Right atrium auricular region (tissue), 2 donors: Measurements from ENCODE around the gene SH3YL1. TPM values are rescaled to one million over a fixed set of nuclear protein-coding genes. Genes with fewer than 3 reads are reported as not detected.

Experiments
- DNase-seq: peaks from one replicate; pipeline ENCODE4 v3.0.0-alpha.2; 2019; ENCODE audit warnings: low spot score
- H3K27ac ChIP-seq, 2 donors: fragments of 200-600 bp; sonication (generic); 1 replicate in 1 of 2; 2 replicates in 1 of 2; pipeline ENCODE4 v1.5.1; 2016 to 2019
- H3K27me3 ChIP-seq, 2 donors: fragments of 200-600 bp; sonication (generic); one replicate each; pipeline versions ENCODE4 v1.5.1 to v1.6.0; 2017 to 2019
- H3K36me3 ChIP-seq: fragments of 200-600 bp; sonication (generic); one replicate; pipeline ENCODE4 v1.5.1; 2016
- H3K4me1 ChIP-seq, 2 donors: fragments of 200-600 bp; sonication (generic); one replicate each; pipeline versions ENCODE4 v1.5.1 to v1.6.0; 2017 to 2019
- H3K4me3 ChIP-seq, 2 donors: fragments of 200-600 bp; sonication (generic); 1 replicate in 1 of 2; 2 replicates in 1 of 2; pipeline ENCODE4 v1.5.1; 2017 to 2019; ENCODE audit warnings: mild to moderate bottlenecking in 1 of 2, moderate library complexity in 1 of 2
- H3K9me3 ChIP-seq, 2 donors: fragments of 200-600 bp; sonication (generic); one replicate each; pipeline ENCODE4 v1.5.1; 2019
- CTCF ChIP-seq, 2 donors: fragments of 200-600 bp; sonication (generic); IDR thresholded peaks; one replicate each; pipeline ENCODE4 v1.5.1; 2019; ENCODE audit warnings: antibody characterized with exemption in 2 of 2
- total RNA-seq, 2 donors: library from RNA; depleted of rRNA; stranded (reverse); fragments of >200 nt; gene quantifications; one replicate each; pipeline ENCODE4 v1.1.0, GENCODE V29; 2016

Gene SH3YL1
- total RNA-seq, 2 donors from 2014 or later: 7.8 to 11.3 TPM

- Histone ChIP-seq H3K4me1 (no peaks in the 10 kb centered on the region), H3K36me3 (peaks cover 8% of the 10 kb centered on the region), H3K27ac (no peak overlapping the region)
Observed at GRCh38 chr2:223451-223850, 40.4 kb downstream of the SH3YL1 start.

GRCh38 chr2:216068-216467, 47.8 kb downstream of the SH3YL1 start:
- peaks cover 0 to 5% of the 10 kb centered on the region in 2 donors for H3K9me3 ChIP-seq
- no peaks in the 10 kb centered on the region for H3K4me1 ChIP-seq
- H3K4me3 ChIP-seq: no peak overlapping the region
- no peak for TF ChIP-seq CTCF (IDR thresholded peaks at IDR 0.05)
- H3K27ac ChIP-seq: no peak overlapping the region
- DNase-seq: no peak
- H3K36me3 ChIP-seq: peaks cover 7% of the 10 kb centered on the region
- no peaks in the 10 kb centered on the region for H3K27me3 ChIP-seq

More at GRCh38 chr2:223451-223850, 40.4 kb downstream of the SH3YL1 start:
- DNase-seq: no peak
- no peaks in the 10 kb centered on the region for H3K27me3 ChIP-seq
- TF ChIP-seq CTCF (IDR thresholded peaks at IDR 0.05): no peak
- no peak overlapping the region for H3K4me3 ChIP-seq
- no peaks in the 10 kb centered on the region for H3K9me3 ChIP-seq

GRCh38 chr2:213932-214693, 49.7 kb downstream of the SH3YL1 start:
- Histone ChIP-seq H3K4me1 (no peaks in the 10 kb centered on the region), H3K27ac (no peak overlapping the region), H3K4me3 (no peak overlapping the region), H3K9me3 (peaks cover 0 to 5% of the 10 kb centered on the region in 2 donors), H3K27me3 (no peaks in the 10 kb centered on the region), H3K36me3 (peaks cover 7% of the 10 kb centered on the region)
- TF ChIP-seq CTCF (IDR thresholded peaks at IDR 0.05): no peak
- no peak for DNase-seq

GRCh38 chr2:211486-212184, 52.2 kb downstream of the SH3YL1 start:
- H3K4me3 ChIP-seq: no peak overlapping the region
- H3K27me3 ChIP-seq: no peaks in the 10 kb centered on the region
- no peaks in the 10 kb centered on the region for H3K4me1 ChIP-seq
- H3K9me3 ChIP-seq: peaks cover 0 to 5% of the 10 kb centered on the region in 2 donors
- no peaks in the 10 kb centered on the region for H3K36me3 ChIP-seq
- no peak for TF ChIP-seq CTCF (IDR thresholded peaks at IDR 0.05)
- no peak for DNase-seq
- no peak overlapping the region for H3K27ac ChIP-seq

- DNase-seq: no peak
- H3K27ac ChIP-seq: no peak overlapping the region
- no peak for TF ChIP-seq CTCF (IDR thresholded peaks at IDR 0.05)
- no peaks in the 10 kb centered on the region for H3K4me1 ChIP-seq
- H3K27me3 ChIP-seq: no peaks in the 10 kb centered on the region
- no peaks in the 10 kb centered on the region for H3K36me3 ChIP-seq
- H3K4me3 ChIP-seq: no peak overlapping the region
- peaks cover 0 to 5% of the 10 kb centered on the region in 2 donors for H3K9me3 ChIP-seq
Observed at GRCh38 chr2:210660-211059, 53.2 kb downstream of the SH3YL1 start.
